Body of pancreas (tissue), 4 donors: ENCODE data around the gene SESN2. TPM values are rescaled to one million over a fixed set of nuclear protein-coding genes. Genes with fewer than 3 reads are reported as not detected.
"Not testable (repeated sequence)": the region's sequence is repeated elsewhere in the genome, so short reads cannot be mapped to it uniquely, and the experiment has no call there.

Source experiments
- ATAC-seq: fragments of 150-250 bp; one replicate; pipeline ENCODE4 v1.9.1; 2016
- DNase-seq, 4 donors: peaks; one replicate each; pipeline ENCODE4 v3.0.0-alpha.2; 2019
- H3K27ac ChIP-seq, 4 donors: fragments of 200-600 bp; sonication (generic); 1 replicate in 3 of 4; 2 replicates in 1 of 4; pipeline versions ENCODE4 v1.5.1 to v1.6.1; 2016 to 2019; ENCODE audit warnings: mild to moderate bottlenecking in 1 of 4, mixed read lengths in 1 of 4, moderate library complexity in 1 of 4
- H3K27me3 ChIP-seq, 2 donors: fragments of 200-600 bp; sonication (generic); one replicate each; pipeline ENCODE4 v1.6.0; 2016; ENCODE audit warnings: mild to moderate bottlenecking in 1 of 2
- H3K36me3 ChIP-seq, 2 donors: fragments of 200-600 bp; sonication (generic); replicated peaks in 1 of 2; 2 replicates each; pipeline ENCODE4 v1.5.1; 2016; ENCODE audit warnings: low read depth in 2 of 2; ENCODE audit not compliant: insufficient read depth in 1 of 2
- H3K4me1 ChIP-seq: fragments of 200-600 bp; sonication (generic); one replicate; pipeline ENCODE4 v1.6.0; 2016
- H3K4me3 ChIP-seq, 2 donors: fragments of 200-600 bp; sonication (generic); 1 replicate in 1 of 2; 2 replicates in 1 of 2; pipeline ENCODE4 v1.5.1; 2016 to 2019
- H3K9me3 ChIP-seq, 3 donors: fragments of 200-600 bp; sonication (generic); 1 replicate in 2 of 3; 2 replicates in 1 of 3; pipeline ENCODE4 v1.5.1; 2016
- POLR2A ChIP-seq, 3 donors: fragments of 450-650 bp; IDR thresholded peaks; one replicate each; pipeline ENCODE4 v1.6.1; 2016; ENCODE audit warnings: antibody characterized with exemption in 3 of 3, mild to moderate bottlenecking in 2 of 3
- WGBS, 2 donors: methylation state at CpG; one replicate each; pipeline ENCODE4 v1.1.5; 2017; 5-methylcytosine and 5-hydroxymethylcytosine counted together
- intact Hi-C: fragments of 100-400 bp; cut with DNase I; formaldehyde crosslinking; loops from one replicate; pipeline ENCODE4 v1.15.1; 2023
- total RNA-seq, 2 donors: library from RNA; depleted of rRNA; stranded (reverse); fragments of >200 nt; gene quantifications; one replicate each; pipeline ENCODE4 v1.1.0, GENCODE V29; 2016
- TF ChIP-seq, protein P1 (sequence below), 7 experiments: fragments of 450-650 bp in 4 of 7; fragments of 200-600 bp in 3 of 7; sonication (generic) in 3 of 7; IDR thresholded peaks; one replicate each; pipeline ENCODE4 v1.5.1; 2016 to 2019; ENCODE audit warnings: antibody characterized with exemption in 7 of 7

SESN2 gene
- total RNA-seq, 2 donors from 2014 or later, result 8.2 to 12.5 TPM

GRCh38 chr1:28326984-28327383, 67.7 kb downstream of the SESN2 start:
- peaks cover 36% of the 10 kb centered on the region for H3K4me1 ChIP-seq
- 78 to 85% methylated on average over 3 of the region's 3 CpGs for WGBS, 2 donors
- TF ChIP-seq, protein P1, sequence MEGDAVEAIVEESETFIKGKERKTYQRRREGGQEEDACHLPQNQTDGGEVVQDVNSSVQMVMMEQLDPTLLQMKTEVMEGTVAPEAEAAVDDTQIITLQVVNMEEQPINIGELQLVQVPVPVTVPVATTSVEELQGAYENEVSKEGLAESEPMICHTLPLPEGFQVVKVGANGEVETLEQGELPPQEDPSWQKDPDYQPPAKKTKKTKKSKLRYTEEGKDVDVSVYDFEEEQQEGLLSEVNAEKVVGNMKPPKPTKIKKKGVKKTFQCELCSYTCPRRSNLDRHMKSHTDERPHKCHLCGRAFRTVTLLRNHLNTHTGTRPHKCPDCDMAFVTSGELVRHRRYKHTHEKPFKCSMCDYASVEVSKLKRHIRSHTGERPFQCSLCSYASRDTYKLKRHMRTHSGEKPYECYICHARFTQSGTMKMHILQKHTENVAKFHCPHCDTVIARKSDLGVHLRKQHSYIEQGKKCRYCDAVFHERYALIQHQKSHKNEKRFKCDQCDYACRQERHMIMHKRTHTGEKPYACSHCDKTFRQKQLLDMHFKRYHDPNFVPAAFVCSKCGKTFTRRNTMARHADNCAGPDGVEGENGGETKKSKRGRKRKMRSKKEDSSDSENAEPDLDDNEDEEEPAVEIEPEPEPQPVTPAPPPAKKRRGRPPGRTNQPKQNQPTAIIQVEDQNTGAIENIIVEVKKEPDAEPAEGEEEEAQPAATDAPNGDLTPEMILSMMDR (IDR thresholded peaks at IDR 0.05), result no peak
- no peak for TF ChIP-seq POLR2A (IDR thresholded peaks at IDR 0.05)
- no peaks in the 10 kb centered on the region for H3K27me3 ChIP-seq
- intact Hi-C loops, result no loop called here
- DNase-seq (no peak), ATAC-seq (no peak)
- H3K36me3 ChIP-seq, result peaks cover 0 to 5% of the 10 kb centered on the region in 2 donors
- H3K27ac ChIP-seq, result no peak overlapping the region
- H3K4me3 ChIP-seq, result no peak overlapping the region
- no peaks in the 10 kb centered on the region for H3K9me3 ChIP-seq

DNA sequence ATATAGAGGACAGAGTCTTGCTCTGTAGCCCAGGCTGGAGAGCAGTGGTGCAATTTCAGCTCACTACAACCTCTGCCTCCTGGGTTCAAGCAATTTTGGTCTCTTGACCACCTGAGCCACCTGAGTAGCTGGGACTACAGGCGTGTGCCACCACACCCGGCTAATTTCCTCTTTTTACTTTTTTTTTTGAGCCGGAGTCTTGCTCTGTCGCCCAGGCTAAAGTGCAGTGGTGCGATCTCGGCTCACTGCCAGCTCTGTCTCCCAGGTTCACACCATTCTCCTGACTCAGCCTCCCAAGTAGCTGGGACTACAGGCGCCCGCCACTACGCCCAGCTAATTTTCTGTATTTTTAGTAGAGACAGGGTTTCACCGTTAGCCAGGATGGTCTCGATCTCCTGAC, 68.1 kb downstream of the SESN2 start:
- DNase-seq, H3K27ac ChIP-seq: not testable (repeated sequence)

DNA sequence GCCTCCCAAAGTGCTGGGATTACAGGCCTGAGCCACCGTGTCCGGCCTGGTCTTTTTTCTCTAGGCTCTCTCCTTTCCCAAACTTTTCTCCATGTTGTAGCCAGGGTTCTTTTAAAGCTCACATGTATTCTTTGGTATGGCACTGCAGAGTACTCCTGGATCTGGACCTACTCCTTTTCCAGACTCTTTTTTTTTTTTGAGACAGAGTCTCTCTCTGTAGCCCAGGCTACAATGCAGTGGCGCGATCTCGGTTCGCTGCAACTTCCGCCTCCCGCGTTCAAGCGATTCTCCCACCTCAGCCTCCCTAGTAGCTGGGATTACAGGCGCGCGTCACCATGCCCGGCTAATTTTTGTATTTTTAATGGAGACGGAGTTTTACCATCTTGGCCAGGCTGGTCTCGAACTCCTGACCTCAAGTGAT, 68.9 kb downstream of the SESN2 start:
- 47 to 65% methylated on average over 16 of the region's 16 CpGs for WGBS, 2 donors
- TF ChIP-seq, protein P1 (IDR thresholded peaks at IDR 0.05), result no peak
- no peak for TF ChIP-seq POLR2A (IDR thresholded peaks at IDR 0.05)
- peaks cover 25% of the 10 kb centered on the region for H3K4me1 ChIP-seq
- peak overlapping the region; percentile 76 to 87 (median 80) for H3K27ac ChIP-seq
- intact Hi-C loops, result no loop called here
- H3K36me3 ChIP-seq, result peaks cover 0 to 5% of the 10 kb centered on the region in 2 donors
- ATAC-seq (no peak), DNase-seq (peak in 1 of 4 donors; percentile 16)
- H3K9me3 ChIP-seq, result no peaks in the 10 kb centered on the region
- peak overlapping the region; percentile 4 to 22 for H3K4me3 ChIP-seq
- H3K27me3 ChIP-seq, result no peaks in the 10 kb centered on the region

More for the DNA sequence above, 68.1 kb downstream of the SESN2 start:
- intact Hi-C loops, ATAC-seq, H3K9me3 ChIP-seq, H3K27me3 ChIP-seq, H3K4me3 ChIP-seq, H3K36me3 ChIP-seq: not testable (repeated sequence)
- H3K4me1 ChIP-seq, result peaks cover 33% of the 10 kb centered on the region
- WGBS, 2 donors, result 85 to 91% methylated on average over 11 of the region's 11 CpGs

DNA sequence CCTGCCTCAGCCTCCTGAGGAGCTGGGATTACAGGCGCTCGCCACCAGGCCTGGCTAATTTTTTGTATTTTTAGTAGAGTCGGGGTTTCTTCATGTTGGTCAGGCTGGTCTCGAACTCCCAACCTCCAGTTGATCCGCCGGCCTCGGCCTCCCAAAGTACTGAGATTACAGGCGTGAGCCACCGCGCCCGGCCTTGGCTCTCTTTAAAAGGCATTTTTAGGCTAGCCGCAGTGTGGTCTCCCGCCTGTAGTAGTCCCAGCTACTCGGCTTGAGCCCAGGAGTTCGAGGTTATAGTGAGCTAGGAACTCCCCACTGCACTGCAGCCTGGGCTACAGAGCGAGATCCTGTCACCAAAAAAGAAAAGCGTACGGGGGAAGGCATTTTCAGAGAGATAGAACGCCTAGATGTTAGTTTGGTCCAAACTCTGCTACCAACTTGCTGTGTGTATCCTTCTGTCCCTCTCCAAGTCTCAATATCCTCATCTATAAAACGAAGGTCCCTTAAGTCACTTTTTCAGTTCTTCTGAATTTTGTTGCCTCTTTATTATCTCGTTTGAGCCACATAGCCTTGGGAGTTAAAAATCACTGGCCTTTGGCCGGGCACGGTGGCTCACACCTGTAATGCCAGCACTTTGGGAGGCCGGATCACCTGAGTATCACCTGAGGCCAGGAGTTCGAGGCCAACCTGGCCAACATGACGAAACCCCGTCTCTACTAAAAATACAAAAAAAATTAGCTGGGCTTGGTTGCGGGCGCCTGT, 70.3 kb downstream of the SESN2 start:
- WGBS, 2 donors, result 32 to 45% methylated on average over 25 to 29 of the region's 29 CpGs
- H3K4me1 ChIP-seq, result peaks cover 17% of the 10 kb centered on the region
- peak; percentile 28 to 46 (median 38) for DNase-seq
- H3K27ac ChIP-seq, result peak overlapping the region in 3 of 4 donors; percentile 76 to 87 (median 81)
- H3K4me3 ChIP-seq, result peak overlapping the region; percentile 22 to 53
- H3K36me3 ChIP-seq, result peaks cover 5% of the 10 kb centered on the region in 2 donors
- peak; percentile 6 for ATAC-seq
- H3K9me3 ChIP-seq, result no peaks in the 10 kb centered on the region
- H3K27me3 ChIP-seq, result no peaks in the 10 kb centered on the region
- intact Hi-C loops, result no loop called here
- TF ChIP-seq POLR2A (IDR thresholded peaks at IDR 0.05), result no peak
- TF ChIP-seq, protein P1 (IDR thresholded peaks at IDR 0.05), result peak in 3 of 7 experiments; percentile 1 to 30 (median 23)

Other genes with a start within 250 kb of the SESN2 start
- gene EYA3, start 170.9 kb upstream of the SESN2 start, total RNA-seq, result 10 to 100 TPM in 1 of 2 donors, 1 to 10 TPM in 1; 7.8 to 15.5 TPM
- 1 to 10 TPM; 2.3 to 3.6 TPM for gene PTAFR, start 82.8 kb upstream of the SESN2 start, total RNA-seq
- gene DNAJC8, start 26.5 kb upstream of the SESN2 start, total RNA-seq, result 10 to 100 TPM; 18.7 to 53.1 TPM
- 10 to 100 TPM; 62.0 to 93.4 TPM for gene ATP5IF1, start 23.4 kb upstream of the SESN2 start, total RNA-seq
- 10 to 100 TPM in 1 of 2 donors, 1 to 10 TPM in 1; 7.3 to 10.5 TPM for gene MED18, start 69.5 kb downstream of the SESN2 start, total RNA-seq
- gene PHACTR4, start 110.2 kb downstream of the SESN2 start, total RNA-seq, result 10 to 100 TPM; 14.5 to 32.6 TPM
- 10 to 100 TPM; 10.1 to 23.4 TPM for gene RCC1, start 246.5 kb downstream of the SESN2 start, total RNA-seq